GM18498 (cell line): ENCODE data around the gene RGS16.

Source experiments
- ATAC-seq: cut with Tn5 transposase; IDR thresholded peaks from one replicate; pipeline ENCODE4 v1.9.1; 2021; ENCODE audit warnings: mild to moderate bottlenecking, moderate library complexity; ENCODE audit not compliant: unreplicated experiment

The RGS16 gene

GRCh38 chr1:182587093-182587492 lies 17.1 kb downstream of the RGS16 start:
- no peak for ATAC-seq

- ATAC-seq, result no peak
Observed at GRCh38 chr1:182586380-182586779, 17.8 kb downstream of the RGS16 start.

GRCh38 chr1:182584746-182585145 lies 19.4 kb downstream of the RGS16 start:
- no peak for ATAC-seq

- no peak for ATAC-seq
Observed at GRCh38 chr1:182580736-182581135, 23.5 kb downstream of the RGS16 start.

GRCh38 chr1:182575540-182576149 lies 28.5 kb downstream of the RGS16 start:
- ATAC-seq, result no peak

- no peak for ATAC-seq
Observed at GRCh38 chr1:182574156-182574555, 30.0 kb downstream of the RGS16 start.

- ATAC-seq, result no peak
Observed at GRCh38 chr1:182570611-182570970, 33.6 kb downstream of the RGS16 start.

GRCh38 chr1:182569939-182570610 lies 34.1 kb downstream of the RGS16 start:
- no peak for ATAC-seq

- no peak for ATAC-seq
Observed at GRCh38 chr1:182568647-182569284, 35.4 kb downstream of the RGS16 start.

GRCh38 chr1:182567629-182568028 lies 36.6 kb downstream of the RGS16 start:
- no peak for ATAC-seq

- no peak for ATAC-seq
Observed at GRCh38 chr1:182565537-182565936, 38.7 kb downstream of the RGS16 start.

GRCh38 chr1:182564406-182565004 lies 39.7 kb downstream of the RGS16 start:
- no peak for ATAC-seq

- no peak for ATAC-seq
Observed at GRCh38 chr1:182563095-182563494, 41.1 kb downstream of the RGS16 start.

GRCh38 chr1:182561456-182561855 lies 42.7 kb downstream of the RGS16 start:
- no peak for ATAC-seq

GRCh38 chr1:182560392-182560984 lies 43.7 kb downstream of the RGS16 start:
- ATAC-seq, result no peak

- no peak for ATAC-seq
Observed at GRCh38 chr1:182556279-182556678, 47.9 kb downstream of the RGS16 start.

GRCh38 chr1:182555493-182555892 lies 48.7 kb downstream of the RGS16 start:
- no peak for ATAC-seq

GRCh38 chr1:182552527-182552926 lies 51.7 kb downstream of the RGS16 start:
- ATAC-seq, result no peak

- no peak for ATAC-seq
Observed at GRCh38 chr1:182549811-182550210, 54.4 kb downstream of the RGS16 start.

GRCh38 chr1:182549346-182549745 lies 54.8 kb downstream of the RGS16 start:
- no peak for ATAC-seq
